ENCODE results near the gene CHD2.

CHD2 gene

GRCh38 chr15:92920595-92921161 lies 20.6 kb downstream of the CHD2 start:
- no peak for DNase-seq
- intact Hi-C loops (cut with DNase I) = no loop called here

GRCh38 chr15:92921215-92922131 lies 21.3 kb downstream of the CHD2 start:
- intact Hi-C loops (cut with DNase I) = no loop called here
- no peak for DNase-seq

- intact Hi-C loops (cut with DNase I) = no loop called here
Observed at GRCh38 chr15:92922418-92923002, 22.4 kb downstream of the CHD2 start.

GRCh38 chr15:92924216-92924615 lies 24.1 kb downstream of the CHD2 start:
- intact Hi-C loops (cut with DNase I) = no loop called here
- peak in 11 of 42 donors; percentile 14 to 54 (median 33) for DNase-seq

More at GRCh38 chr15:92922418-92923002, 22.4 kb downstream of the CHD2 start:
- no peak for DNase-seq

GRCh38 chr15:92925454-92925853 lies 25.3 kb downstream of the CHD2 start:
- DNase-seq = no peak
- intact Hi-C loops (cut with DNase I) = no loop called here

GRCh38 chr15:92928225-92928750 lies 28.2 kb downstream of the CHD2 start:
- no peak for DNase-seq
- intact Hi-C loops (cut with DNase I) = no loop called here

GRCh38 chr15:92929002-92929401 lies 28.9 kb downstream of the CHD2 start:
- intact Hi-C loops (cut with DNase I) = no loop called here
- no peak for DNase-seq

GRCh38 chr15:92930054-92930621 lies 30.0 kb downstream of the CHD2 start:
- intact Hi-C loops (cut with DNase I) = no loop called here
- no peak for DNase-seq

- no peak for DNase-seq
- intact Hi-C loops (cut with DNase I) = no loop called here
Observed at GRCh38 chr15:92930776-92931175, 30.7 kb downstream of the CHD2 start.

GRCh38 chr15:92932946-92933649 lies 33.0 kb downstream of the CHD2 start:
- DNase-seq = no peak
- intact Hi-C loops (cut with DNase I) = no loop called here

GRCh38 chr15:92933831-92934230 lies 33.7 kb downstream of the CHD2 start:
- intact Hi-C loops (cut with DNase I) = no loop called here

GRCh38 chr15:92934716-92935115 lies 34.6 kb downstream of the CHD2 start:
- intact Hi-C loops (cut with DNase I) = no loop called here

More at GRCh38 chr15:92933831-92934230, 33.7 kb downstream of the CHD2 start:
- no peak for DNase-seq

GRCh38 chr15:92936138-92936537 lies 36.0 kb downstream of the CHD2 start:
- DNase-seq = no peak
- intact Hi-C loops (cut with DNase I) = no loop called here

More at GRCh38 chr15:92934716-92935115, 34.6 kb downstream of the CHD2 start:
- no peak for DNase-seq

GRCh38 chr15:92936693-92937092 lies 36.6 kb downstream of the CHD2 start:
- DNase-seq = no peak
- intact Hi-C loops (cut with DNase I) = no loop called here

GRCh38 chr15:92937901-92938300 lies 37.8 kb downstream of the CHD2 start:
- intact Hi-C loops (cut with DNase I) = no loop called here
- no peak for DNase-seq

- DNase-seq = no peak
- intact Hi-C loops (cut with DNase I) = no loop called here
Observed at GRCh38 chr15:92938387-92938786, 38.3 kb downstream of the CHD2 start.

- no peak for DNase-seq
- intact Hi-C loops (cut with DNase I) = no loop called here
Observed at GRCh38 chr15:92941668-92942067, 41.5 kb downstream of the CHD2 start.

GRCh38 chr15:92942706-92943105 lies 42.6 kb downstream of the CHD2 start:
- no peak for DNase-seq
- intact Hi-C loops (cut with DNase I) = no loop called here

GRCh38 chr15:92943581-92943980 lies 43.5 kb downstream of the CHD2 start:
- intact Hi-C loops (cut with DNase I) = no loop called here
- DNase-seq = no peak
